OCI-M2 (cell line): ENCODE measurements around the gene JRKL.

ENCODE experiments used
- DNase-seq: peaks from one replicate; lab custom pipeline; 2025; ENCODE audit not compliant: unreplicated experiment; lab: John Stamatoyannopoulos, UW

JRKL gene

DNA sequence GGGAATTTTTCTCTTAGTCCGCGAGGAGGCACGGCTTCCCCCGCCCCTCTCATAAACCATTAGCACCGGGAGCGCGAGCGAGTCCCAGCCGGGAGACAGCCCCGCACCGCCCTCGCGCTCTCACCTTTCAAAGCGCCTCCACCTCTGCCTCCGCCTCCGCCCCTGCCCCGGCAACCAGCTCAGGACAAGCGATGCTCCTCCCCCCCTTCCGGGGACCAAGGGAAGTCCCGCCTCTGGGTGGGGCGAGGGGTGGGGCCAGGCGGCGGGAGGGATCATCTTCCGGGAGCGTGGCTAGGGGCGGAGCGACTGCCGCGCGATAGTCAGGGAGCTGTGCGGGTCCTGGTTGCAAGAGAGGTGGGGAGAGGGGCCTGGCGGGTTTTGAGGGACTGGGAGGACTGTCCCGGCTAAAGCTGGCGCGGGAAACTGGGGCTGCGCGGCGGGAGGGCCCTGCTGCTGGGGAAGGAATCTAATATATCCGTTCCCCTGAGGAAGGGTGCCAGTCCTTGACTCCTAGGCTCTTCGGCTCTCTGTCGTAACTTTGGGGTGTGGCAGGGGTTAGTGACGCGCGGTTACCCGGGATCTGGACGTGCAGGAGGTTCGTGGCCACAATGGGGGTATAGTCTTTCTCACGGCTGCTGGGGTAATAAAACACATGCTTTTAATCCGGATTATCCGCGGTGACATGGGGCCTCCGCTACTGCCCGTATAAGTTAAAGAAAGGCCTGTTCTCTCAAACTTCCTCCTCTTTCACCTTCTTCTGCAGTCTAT lies at the start of gene JRKL, which contains the start of gene CCDC82:
Gene JRKL (plus strand): TSS at position 294 of the 768 bp plus-strand sequence. CDS start 637 bp downstream, outside the sequence.
Gene CCDC82 (minus strand): TSS at position 193 of the 768 bp plus-strand sequence. CDS start 5,165 bp downstream, outside the sequence.
- peak; percentile 66 for DNase-seq

DNA sequence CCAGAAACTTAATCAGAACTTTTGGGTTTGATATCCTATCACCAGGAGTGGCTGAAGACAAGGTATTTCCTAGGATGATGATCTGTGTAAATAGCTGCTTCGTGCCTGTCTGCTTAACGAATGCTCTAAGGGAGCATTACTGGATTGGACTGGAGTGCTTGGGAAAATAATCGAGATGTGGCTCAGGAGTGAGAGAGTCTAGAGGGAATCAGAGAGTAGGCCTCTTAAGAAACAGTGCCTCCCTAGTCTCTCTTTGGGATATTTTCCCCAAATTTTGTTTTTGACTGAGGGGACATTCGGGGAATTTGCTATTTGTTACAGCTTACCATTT lies 49.3 kb upstream of the JRKL start:
- no peak for DNase-seq

DNA sequence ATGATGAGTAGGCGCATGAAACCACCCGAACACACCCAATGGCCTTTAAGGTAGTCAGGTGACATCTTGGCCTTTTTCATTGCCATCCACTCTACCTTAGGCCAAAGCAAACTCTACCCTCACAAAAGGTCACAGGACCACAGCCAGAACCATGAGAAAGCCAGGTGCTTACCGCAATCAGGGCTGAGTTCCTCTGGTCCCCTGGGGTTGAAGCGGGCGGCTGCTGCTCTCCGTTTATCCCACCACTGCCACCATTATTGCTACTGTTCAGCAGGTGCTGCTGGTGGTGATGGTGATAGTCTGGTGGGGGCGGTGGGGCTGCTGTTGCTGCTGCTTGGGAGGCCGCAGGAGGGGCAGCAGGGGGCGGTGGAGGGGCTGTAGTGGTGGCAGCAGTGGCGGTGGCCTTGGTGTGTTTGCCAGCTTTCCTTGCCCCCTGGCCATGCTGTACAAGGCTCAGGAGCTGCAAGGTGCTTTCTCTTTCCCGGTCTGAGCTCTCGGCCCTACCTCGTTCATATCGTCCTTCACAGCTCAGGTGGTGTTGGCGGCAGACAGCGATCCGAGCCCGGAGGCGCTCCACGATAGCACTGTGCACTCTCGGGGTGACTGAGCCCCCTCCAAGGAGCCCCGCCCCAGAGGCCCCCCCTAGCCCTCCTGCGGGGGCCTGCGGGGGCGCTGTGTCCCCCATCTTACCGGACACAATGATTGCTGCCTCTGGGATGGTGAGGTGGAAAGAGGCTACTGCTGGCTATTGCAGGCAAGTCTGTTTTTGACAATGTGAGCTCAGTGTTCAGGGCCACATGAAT lies 48.4 kb upstream of the JRKL start:
- no peak for DNase-seq

DNA sequence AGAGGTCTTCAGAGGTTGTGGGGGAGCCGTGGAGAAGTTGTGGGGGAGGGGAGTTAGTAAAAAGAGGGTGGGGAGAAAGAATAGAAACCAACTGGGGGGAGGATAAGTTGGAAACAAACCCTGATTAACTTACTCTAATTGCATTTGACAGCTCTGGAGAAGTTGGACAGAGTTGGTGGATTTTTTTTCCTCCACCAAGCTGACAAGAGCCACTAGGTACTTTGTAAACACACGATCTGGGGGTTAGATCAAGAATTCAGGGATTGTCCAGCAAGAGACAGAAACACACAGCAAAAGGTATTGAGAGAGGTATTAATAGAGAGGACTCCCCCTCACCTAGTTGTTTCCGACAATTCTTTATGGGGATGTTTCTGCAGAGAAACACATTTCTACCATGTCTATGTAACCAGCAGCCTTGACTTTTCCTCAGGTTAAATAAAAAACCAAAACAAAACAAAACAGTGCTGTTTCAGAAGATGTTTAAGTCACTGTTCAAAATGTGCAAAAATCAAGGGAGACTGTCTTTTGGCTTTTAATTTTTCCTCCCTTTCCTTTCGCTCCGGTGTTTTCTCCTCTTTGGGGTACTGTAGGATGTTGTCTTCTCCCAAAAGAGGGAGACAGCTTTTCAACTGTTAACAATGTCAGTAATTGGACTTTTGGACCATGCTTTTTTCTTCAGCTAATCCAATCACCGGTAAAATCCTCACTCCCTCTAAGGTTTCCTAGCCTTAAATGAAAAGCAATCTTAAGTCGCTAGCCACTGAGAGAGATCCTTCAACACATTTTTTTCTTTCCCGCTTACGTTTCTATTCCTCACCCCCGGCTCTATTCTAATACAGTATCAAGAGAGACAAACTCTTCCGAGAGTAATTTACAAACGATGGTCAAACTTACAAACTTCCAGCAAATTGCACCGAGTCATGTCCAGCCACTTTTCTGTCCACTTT lies 47.5 kb upstream of the JRKL start:
- no peak for DNase-seq

DNA sequence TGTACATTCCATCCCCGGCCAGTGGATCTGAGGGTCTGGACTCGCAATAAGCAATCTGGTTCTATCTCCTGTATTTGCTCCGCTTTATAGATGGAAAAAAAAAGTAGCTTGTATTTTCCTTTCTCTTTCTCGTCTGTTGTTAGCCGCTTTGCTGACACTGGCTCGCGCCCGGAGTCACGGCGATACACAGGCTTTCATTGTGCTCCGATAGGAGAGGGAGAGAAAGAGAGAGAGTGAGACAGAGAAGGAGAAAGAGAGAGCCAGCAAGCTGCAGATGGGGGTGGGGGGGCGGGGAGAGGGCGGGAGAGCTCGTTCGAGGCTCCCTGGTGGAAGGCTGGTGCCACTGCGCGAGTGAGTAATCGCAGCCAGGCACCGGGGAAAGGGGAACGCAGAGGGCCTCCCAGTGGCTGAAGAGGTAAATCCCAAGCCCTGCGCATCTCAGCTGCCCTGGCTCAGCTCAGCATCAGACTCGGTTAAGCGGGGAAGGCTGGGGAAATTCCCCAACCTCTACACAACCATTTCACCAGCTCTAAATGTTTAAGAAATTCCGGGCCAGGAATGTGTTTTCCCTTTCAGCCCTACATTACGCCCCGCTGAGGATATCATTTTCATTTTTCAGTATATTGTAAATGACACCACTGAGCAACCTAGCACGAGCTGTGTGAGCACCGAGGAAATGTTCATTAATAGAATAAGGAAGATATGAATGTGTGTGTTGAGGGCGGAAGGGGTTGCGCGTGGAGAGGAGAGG lies 46.7 kb upstream of the JRKL start, which contains the start of gene MAML2:
Gene MAML2 (minus strand): TSS at position 235 of the 751 bp plus-strand sequence. CDS start 1,300 bp downstream, outside the sequence.
- DNase-seq = peak; percentile 50

DNA sequence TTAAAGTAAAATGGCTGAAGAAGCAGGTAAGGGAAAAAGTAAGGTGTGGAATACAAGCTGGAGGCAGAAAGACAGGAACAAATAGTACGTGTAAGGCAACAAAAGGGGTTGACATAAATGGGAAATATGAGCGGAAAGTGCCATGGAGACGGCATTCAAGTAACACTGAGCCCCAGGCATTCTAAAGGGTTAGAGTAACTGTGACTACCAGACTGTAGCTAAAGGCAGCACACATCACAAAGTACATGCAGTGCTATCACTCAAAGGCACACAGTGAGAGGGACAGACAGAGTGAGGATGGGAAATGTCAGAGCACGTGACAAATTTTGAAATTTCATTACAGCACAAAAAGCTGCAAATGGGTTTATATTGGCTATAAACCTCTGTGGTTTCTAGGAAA lies 33.0 kb upstream of the JRKL start:
- DNase-seq = no peak

DNA sequence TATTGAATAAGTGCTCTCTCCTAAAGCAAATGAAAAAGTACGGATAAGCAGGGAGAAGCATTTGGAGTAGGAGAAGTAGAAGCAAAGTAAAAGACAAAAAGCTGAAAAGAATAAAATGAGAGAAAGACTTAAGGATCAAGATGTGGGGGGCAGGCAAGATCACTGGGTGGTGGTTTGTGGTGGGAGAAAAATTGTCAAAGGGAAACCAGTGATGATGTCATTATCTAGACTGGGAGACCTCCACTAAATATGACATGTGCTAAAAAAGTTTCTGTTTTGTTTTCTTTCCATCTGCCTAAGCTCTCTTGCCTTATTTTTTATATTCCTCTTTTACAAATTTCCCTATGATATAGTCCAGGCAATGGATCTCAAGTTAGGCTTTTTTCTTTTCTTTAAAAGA lies 32.0 kb upstream of the JRKL start:
- no peak for DNase-seq

DNA sequence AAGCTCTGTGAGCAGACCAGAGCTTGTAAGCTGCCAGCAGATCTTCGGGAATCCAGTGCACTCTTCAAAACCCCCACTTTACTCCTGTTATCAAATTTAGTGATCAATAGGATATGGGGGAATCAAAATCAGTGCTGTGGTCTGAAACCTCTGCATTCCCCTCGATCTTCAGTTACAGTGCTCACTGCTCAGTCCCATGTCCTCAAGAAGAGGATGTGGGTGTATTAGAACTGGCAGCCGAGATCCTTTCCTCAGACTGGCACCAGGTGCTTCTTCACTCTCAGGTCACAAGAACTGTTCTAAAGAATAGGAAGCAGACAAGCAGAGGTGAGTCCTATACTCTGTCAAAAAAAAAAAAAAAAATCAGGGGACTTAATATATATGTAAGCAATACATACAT lies 31.5 kb upstream of the JRKL start:
- DNase-seq = no peak

DNA sequence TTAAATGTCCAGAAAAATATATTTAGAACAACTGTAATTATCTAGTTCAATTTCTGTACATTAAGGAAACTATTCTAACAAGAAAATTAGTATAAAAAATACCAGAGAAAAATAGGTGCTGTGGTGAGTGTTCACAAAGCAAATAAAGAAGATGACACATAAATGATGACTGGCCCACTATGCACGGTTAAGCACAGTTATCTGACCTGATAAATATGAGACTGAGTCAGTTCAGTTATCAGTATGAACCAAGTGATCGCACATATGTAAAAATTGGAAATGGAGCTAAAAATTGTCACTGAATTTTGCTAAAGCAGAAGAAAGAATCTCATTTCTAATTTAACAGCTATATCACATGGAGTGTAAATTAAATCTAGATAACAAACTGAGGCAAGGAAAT lies 28.0 kb upstream of the JRKL start:
- no peak for DNase-seq

DNA sequence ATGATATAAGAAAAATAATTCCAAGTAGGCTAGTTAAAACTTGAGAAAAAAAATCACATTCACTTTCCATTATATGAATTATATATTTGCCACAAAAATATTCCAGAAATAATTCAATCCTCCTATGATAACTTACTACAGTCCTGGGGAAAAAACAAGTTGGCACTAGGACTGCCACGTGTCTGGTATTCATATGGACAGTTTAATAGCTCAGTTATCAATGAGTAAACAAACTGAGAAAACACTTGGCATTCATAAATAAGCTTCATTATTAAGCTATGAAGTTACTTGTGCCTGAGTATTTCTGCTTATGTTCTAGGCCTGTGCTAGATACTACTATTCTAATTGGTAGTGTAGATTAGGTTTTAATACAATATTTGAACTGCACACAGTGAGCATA lies 24.3 kb upstream of the JRKL start:
- no peak for DNase-seq

DNA sequence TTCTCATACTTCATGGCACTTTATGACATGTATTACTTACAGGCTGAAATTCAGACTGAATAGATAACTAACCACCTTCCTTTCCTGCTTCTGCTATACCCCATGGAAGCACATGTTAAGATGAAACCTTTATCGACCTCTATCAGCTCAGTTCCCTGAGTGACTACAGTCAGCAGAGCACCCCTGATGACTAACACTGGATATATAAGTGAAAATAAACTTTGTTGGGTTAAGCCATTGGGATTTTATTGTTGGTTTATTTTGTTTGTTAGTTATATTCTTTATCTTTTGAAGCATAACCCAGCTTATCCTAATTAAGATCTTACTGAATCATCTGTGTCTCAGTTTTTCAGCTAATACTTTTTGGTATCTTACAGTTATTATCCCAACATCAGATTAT lies 23.8 kb upstream of the JRKL start:
- no peak for DNase-seq

DNA sequence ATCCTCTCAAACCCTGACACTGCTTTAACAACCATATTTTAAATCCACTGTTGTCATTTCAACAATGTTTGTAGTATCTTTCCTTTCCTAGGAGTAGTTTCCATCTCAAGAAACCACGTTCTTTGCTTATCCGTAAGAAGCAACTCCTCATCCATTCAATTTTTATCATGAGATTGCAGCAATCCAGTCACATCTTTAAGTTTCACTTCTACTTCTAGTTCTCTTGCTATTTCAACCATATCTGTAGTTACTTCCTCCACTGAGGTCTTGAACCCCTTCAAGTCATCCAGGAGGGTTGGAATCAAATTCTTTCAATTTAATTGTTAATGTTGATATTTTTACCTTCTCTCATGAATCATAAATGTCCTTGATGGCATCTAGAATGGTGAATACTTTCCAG lies 22.5 kb upstream of the JRKL start:
- no peak for DNase-seq

DNA sequence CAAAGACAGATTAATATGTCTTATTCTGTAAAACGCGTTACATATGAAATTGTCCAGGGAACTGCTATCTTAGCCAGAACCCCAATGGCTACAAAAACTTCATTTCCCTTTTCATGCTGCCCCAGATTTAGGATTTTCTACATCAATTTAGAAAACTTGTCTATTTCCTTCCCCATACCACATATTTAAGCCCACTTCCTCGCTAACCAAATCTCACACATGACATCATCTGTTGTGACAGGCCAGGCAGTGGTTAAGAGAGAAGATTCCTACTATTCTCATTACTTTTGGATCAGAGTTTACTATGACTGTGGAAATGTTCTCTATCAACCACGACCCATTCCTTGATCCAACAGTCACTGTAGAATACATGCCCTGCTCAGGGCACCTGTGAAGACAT lies 16.0 kb upstream of the JRKL start:
- DNase-seq = no peak

DNA sequence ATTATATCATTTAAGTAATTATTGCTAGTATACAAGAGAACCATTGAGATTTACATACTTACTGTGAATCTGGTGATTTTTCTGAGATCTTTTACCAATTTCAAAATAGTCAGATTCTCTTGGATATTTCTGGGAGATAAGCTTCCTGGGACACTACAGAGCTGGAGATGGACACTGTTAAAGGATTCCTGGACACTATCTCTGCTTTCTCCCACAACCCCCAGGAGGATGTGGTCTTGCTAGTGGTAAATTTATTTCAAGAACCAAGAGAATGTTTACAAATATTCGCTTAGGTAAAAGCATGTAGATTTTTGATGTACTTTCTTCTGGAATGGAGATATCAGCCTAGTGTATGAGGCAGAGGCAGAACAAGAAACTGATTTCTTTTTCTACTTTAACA lies 13.0 kb upstream of the JRKL start:
- no peak for DNase-seq

DNA sequence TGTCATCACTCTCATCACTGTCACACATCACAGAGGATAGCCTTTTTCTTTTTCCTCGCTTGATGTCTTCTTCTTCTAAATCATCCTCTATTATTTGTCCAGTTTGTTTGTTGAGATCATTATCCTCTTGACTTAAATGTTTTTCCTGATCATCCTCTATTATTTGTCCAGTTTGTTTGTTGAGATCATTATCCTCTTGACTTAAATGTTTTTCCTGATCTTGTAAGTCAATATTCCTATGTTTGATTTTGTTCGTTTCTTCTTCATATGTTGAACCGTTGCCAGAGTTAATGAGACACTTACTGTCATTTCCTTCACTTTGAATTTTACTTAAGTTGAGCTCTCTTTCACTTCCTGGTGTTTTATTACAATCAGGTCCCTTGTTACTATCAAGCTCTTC lies 5.7 kb upstream of the JRKL start:
- no peak for DNase-seq

DNA sequence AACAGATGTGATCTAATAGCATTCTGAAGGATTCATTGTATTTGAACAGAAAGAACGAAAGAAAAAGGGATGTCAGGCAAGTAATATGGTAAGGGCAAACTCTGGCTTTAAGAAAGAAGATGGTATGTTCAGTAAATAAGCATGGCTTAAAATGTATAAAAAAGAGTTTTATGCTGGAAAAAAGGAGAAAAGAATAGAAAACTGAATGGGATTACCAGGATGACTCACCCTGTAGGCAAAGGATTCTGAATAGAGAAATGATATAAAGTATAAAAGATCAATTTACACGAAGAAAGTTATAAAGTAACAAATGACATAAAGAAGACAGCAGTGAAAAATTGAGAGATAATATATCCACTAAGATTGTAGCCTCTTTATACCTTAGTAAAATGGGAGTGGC lies 4.6 kb upstream of the JRKL start:
- DNase-seq = no peak

DNA sequence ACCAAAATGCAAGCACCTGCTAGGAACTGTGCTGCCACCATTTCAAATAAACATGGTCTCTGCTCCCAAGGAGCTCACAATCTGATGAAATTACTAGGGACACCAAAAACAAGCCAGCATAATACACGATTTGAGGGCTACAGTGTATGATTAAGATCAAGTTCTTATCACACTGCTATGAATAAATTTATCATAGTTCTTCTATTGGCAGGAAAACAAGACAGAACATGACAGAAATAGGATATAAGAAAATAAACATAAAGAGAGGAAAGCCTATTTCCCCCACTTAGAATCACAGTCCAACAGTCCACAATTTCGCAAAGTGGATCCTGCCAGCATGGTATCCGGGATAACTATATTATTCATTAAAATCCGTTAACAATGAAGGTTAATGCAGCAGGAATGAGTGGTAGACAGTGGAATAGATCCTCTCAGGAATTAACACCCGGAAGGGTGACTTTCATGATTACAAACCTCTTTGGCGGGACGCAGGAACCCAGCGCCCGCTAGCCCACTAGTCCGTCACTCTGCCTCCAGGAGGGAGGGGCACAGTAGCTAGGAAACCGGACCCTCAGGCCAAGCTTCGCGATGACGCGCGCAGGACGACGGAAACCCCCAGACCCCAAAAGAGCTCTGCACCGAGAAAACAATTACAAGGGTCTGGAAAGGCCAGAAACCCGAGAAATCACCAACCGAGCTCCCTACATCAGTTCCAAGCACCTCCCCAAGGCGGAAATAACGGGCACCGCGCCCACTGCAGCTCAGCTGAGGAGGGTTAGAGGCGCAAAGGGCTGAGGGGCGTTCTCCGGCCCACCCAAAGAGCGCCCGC lies 708 bp upstream of the JRKL start:
- DNase-seq = no peak

DNA sequence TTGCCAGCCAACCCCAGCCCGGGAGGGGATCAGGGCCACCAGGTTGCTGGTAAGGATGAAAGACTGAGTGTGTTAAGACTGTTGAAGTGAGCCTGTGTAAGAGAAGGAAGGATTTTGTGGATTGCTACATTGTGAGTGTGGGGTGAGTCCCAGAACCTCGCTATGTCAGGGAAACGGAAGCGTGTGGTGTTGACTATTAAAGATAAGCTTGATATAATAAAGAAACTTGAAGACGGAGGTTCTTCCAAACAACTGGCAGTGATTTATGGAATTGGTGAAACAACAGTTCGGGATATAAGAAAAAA lies 627 bp downstream of the JRKL start:
- no peak for DNase-seq

DNA sequence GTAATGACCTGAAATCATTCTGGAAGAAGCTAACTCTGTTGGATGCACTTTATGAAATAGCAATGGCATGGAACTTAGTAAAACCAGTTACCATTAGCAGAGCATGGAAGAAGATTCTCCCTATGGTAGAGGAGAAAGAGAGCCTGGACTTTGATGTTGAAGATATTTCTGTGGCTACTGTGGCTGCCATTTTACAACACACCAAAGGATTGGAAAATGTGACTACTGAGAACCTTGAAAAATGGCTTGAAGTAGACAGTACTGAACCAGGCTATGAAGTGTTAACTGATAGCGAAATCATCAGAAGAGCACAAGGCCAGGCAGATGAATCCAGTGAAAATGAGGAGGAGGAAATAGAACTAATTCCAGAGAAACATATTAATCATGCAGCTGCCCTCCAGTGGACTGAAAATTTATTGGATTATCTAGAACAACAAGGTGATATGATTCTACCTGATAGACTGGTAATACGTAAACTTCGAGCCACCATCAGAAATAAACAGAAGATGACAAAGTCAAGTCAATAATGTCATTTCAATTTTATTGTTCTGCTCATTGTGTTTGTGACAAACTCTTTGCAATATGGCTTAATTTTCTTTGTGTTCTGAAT lies 2.0 kb downstream of the JRKL start:
- no peak for DNase-seq
